Fibroblast of skin of scalp (primary cell): ENCODE results near the gene MANF.
"Not testable (repeated sequence)": the region's sequence is repeated elsewhere in the genome, so short reads cannot be mapped to it uniquely, and the experiment has no call there.

Experiments
- DNase-seq: peaks from one replicate; pipeline ENCODE4 v3.0.0-alpha.2; 2013

MANF gene

DNA sequence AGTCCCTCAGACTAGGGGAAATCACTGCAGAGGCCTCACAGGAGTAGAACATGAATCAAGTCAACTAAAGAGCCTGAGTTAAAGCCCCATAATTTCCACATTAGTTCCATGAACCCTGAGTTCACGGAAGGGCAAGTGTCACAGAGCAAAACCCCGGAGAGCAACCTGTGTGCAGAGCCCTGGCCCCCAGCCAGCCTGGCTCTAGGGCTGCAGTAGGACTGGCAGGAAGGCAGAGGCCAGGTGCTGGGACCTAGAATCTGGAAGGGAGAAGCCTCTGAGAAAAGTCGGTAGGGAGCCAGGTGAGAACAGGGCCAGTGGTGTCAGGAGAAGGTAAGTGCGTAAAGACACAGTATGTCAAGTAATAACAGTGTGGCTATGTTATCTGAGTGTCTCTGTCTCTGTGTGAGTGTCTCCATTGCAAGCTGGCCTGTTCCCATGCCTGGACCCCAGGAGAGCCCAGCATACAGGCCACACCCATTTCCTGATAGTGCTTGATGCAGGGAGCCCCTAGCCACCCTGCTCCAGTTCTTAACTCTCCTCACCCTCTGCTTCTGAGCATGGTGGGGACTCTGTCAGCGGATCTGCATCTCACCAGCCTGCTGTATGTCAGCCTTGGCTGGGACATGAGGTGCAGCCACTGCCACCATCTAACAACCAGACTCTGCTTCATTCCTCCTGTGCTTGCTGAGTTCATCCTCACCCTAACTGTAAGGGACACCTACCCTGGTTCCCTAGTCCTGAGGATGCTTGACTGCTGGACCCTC, 11.3 kb upstream of the MANF start:
- DNase-seq: no peak

DNA sequence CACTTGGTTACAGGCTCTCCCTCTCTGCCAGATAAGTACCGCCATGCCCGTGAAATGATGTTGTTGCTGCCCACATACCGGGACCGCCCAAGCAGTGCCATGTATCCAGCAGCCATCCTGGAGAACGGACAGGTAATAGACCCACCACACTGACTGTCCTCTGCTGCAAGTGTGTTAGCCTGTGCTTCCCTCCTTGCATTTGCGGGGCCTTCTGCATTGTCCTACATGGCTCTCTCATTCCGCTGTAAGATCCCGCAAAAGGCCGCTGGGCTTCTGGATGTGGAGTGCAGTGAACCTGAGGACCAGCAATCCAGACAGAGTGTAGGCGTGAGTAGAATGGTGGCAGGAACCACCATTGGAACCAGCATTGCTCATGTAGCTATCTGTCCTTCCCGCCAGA, 10.6 kb upstream of the MANF start:
- DNase-seq: no peak

DNA sequence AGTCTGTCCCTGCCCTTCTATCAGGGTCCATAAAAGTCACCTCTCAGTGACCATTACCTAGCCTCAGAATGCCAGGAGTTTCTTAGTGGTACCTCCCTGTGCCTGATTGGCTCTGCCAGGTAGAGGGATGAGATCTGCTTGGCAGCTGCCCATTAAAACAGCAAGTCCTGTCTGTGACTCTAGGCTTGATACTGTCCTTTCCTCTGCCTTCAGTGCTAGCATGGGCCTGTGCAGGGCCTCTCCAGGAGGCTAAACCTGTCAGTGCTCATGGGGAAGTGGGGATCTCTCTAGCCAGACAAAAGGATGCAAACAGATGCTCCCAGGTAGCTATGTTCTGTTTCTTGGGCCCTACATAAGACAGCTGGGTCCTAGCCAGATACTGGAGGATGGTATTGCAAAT, 10.0 kb upstream of the MANF start:
- DNase-seq: no peak

DNA sequence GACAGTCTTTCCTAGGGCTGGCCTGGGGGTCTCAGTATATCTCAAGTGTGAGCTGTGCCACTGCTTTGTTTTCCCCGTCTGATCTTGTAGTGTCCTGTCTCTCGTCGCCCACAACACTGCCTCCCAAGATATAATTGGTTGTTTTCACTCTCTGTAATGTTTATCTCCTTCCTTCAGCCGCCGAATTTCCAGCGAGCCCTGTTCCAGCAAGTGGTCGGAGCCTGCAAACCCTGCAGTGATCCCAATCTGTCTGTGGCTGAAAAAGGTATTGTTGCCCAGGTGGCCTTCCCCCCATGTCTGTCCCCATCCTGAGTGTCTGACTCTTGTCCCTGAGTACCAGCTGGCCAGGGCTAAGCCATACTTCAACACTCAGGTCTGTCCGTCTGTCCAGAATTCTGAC, 9.5 kb upstream of the MANF start:
- DNase-seq: no peak

DNA sequence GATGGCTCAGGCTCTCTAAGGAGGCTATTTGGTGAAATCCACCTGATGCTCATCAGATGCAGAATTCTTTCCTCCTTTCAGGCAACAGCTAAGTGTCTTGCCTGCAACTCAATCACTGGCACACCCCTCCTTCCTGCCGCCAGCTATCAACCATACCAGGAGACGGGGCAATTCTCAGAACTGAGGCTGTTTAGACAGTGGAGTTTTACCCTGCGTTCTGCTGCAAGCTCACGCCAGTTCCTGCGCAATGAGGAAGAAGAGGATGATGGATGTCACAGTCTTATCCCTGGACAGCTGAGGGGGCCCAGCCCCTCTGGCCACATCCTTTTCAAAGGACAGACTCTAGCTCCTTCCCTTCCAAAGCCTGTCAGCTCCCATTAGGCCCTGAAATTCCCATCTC, 7.0 kb upstream of the MANF start:
- no peak for DNase-seq

DNA sequence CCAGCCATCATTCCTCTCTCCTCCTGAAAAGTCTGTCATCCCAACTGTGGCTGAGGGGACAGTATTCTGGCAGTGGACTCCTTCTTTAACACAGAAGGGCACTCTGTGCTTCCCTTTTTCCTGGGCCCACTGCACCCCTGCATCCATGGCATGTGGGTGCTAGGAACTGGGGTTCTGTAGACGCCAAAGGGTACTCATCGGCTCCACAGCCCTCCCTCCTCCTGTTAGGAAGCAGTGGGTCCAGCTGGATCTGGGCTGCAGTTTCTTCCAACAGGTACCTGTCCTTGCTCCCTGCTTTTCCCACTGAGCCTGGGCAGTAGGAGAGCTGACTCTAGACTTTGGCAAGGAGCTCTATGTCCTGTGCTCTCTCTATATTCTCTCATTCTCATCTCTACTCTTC, 6.4 kb upstream of the MANF start:
- no peak for DNase-seq

DNA sequence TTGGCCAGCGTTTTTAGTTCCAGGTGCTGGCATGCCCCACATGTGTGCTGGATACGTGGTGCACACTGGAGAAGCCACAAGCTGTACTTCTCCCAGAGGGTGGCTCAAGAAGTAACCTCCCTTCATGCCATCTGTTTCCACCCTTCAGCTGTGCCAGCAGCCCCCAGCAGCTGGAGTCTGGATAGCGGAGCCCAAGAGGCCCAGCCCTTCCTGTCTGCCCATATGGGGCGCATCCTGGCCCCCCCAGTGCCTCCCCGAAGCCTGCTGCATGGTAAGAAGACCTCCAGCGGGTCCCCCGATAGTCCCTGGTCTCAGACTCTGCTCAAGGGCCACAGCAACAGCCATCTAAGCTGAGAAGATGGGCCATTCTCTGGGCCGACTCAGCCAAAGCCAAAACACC, 5.8 kb upstream of the MANF start:
- no peak for DNase-seq

DNA sequence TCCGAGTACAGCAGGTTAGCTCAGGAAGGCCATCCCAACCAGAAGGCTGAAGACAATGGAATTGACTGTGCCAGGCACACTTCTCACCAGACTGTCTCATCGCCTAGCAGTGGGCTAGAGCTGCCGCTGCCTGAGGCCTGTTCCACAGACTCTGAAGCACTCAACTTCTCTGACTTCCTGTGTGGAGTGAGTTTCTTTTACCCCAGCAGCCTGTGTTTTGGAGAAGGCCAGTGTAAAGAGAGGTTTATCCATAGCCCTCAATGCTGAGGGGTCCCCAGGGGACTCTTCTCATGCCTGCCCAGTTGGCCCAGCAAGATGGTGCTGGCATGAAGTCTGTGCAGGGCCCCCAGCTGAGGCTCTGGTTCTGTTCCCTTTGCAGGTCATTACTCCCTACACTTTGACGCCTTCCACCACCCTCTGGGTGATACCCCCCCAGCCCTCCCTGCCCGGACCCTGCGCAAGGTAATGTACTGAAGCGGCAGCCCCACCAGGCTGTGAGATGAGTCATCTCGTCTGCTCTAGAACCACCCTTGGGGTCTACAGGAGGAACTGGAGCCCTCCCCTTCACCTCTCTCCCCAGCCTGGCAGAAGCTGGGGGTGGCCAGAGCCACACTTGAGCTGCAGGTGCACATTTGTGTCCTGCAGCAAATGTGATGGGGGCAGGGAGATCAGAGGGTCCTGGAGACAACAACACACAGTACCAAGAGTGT, 5.2 kb upstream of the MANF start:
- no peak for DNase-seq

DNA sequence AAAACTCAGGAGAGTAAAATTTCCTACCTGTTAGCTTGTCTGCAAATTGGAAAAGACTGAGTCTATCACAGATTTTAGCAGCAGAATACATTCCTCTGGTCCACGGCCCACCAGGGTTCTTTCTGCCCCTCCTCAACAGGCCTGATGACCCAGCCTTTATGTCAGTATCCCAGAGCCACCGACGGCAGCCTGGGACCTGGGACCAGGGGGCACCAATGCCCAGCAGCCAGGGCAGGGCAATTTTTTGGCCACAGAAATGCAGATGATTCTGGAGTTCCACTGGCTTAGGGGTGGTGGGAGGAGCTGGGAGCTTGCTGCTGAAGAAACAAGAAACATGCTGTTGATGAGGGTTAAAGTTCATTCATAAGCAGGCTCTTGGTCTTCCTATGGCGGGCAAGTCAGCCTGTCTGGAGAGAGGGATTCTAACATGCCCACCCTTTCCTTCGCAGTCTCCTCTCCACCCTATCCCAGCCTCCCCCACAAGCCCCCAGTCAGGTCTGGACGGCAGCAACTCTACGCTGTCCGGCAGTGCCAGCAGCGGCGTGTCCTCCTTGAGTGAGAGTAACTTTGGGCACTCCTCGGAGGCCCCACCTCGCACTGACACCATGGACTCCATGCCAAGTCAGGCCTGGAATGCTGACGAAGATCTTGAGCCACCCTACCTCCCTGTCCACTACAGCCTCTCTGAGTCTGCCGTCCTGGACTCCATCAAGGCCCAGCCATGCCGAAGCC, 4.3 kb upstream of the MANF start:
- DNase-seq: no peak

DNA sequence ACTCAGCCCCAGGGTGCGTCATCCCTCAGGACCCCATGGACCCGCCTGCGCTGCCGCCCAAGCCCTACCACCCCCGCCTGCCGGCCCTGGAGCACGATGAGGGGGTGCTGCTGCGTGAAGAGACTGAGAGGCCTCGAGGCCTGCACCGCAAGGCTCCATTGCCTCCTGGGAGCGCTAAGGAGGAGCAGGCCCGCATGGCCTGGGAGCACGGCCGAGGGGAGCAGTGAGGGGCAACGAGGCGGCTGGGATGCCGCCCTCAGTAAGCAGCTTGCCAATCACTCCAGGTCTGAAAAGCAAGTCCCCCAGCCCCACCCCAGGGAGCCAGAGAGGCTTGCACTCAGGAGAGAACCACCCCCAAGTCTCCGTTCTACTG, 3.8 kb upstream of the MANF start:
- no peak for DNase-seq

DNA sequence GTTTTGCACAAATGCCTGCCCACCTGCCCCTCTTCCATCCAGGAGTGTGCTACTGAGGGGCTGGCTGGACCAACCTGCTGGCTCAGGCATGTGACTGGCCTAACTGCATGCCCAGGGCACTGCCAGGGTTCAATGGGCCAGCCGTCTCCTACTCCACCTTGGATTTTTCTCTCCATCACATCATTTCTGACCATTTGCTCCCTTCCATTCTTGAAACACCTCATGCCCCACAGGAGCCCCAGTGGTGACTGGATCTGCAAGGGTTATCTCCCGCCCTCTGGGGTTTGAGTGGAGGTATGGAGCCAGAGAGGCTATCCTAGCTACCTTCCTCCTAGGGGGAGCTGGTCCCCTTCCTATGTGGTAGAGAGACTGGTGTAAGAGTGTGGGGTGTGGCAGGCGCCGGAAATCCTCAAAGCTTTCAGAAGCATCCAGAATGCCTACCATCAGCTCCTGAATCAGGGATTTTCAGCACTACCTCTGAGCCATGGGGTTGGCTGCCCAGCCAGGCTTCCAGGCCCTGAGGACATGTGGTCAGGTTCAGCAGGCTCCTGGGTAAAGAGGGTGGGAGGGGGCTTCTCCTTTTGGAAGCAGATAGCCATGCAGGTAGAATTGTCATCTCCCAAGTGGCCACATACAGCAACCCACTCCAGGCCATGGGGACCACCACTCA, 2.9 kb upstream of the MANF start:
- no peak for DNase-seq

DNA sequence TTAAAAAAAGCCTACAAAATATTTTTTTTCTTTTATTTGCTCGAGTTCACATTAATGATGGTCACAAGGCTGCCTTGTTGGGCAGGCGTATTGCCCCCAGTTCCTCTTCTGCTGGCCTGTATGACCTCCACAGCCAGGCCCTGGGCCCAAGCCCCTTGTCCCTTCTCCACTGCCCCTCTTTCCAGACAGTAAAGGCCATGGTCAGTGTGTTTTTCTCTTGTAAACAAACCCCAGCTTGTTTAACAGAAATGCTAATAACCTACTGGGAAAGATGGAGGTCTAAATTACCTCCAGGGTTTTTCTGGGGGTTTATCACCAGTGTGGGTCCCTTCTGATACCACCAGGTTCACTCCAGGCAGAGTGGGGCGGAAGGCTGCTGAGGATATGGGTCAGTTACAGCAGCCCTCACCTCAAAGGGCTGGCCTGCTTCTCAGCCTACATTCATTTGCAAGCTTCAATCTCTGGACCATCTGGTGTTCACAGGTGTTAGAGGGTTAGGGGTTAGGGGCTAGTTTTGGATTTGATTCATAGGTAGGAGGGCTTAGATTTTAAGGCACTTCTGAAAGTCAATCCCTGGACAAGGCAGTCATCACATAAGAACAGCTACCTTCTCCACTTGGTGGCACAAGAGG, 2.0 kb upstream of the MANF start:
- DNase-seq: no peak

DNA sequence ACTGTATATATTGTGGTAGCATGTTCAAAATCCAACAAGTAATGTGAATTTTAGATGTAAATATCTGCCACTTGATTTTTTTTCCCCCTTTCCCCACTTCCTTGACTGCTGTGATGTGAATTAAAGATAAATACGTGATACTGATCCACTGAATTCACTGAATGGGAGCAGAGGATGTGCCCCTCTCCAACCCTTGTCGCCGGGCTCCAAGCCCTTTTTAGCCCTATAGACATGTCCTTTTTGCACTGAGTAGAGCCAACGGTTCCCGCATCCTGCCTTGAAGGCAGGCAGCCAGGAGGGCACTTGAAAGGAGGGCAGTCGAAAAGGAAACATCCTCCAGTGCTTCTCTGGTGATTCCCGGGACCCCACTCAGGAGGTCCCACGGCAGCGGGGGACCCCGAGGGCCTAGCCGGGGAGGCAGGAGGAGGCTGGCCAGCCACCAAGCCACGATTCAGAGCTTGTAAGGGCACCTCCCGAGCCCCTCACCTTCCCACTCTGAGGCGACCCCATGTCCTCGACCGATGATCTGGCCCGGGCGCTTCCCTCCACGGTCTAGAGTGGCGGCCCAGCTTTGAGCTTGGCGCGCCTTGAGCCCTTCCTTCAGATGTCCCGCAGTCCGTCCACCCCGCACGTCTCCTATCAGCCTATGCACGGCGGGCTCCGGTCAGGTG, 901 bp upstream of the MANF start:
- peak; percentile 10 for DNase-seq

DNA sequence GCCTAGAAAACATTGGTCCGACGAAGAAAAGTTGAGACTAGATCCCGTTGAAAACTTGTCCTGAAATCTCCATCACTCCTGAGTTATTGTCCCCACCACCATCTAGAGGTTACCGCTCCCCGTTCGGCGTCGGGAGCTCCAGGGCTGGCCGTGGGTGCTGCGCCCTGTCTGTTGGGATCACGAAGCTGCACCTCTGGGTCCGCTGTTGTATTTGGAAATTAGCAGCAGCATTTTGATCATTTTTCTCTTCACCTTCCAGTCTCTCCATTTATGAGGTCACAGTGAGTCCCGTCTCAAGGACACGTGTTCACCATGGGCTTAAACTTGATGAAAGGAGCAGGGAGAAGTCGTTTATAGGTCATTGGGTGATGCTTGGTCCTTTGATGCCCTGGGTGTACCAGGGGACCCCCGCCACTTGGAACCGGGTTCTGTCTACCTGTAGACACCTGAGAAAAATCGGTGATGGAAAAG, 565 bp downstream of the MANF start:
- DNase-seq: no peak

DNA sequence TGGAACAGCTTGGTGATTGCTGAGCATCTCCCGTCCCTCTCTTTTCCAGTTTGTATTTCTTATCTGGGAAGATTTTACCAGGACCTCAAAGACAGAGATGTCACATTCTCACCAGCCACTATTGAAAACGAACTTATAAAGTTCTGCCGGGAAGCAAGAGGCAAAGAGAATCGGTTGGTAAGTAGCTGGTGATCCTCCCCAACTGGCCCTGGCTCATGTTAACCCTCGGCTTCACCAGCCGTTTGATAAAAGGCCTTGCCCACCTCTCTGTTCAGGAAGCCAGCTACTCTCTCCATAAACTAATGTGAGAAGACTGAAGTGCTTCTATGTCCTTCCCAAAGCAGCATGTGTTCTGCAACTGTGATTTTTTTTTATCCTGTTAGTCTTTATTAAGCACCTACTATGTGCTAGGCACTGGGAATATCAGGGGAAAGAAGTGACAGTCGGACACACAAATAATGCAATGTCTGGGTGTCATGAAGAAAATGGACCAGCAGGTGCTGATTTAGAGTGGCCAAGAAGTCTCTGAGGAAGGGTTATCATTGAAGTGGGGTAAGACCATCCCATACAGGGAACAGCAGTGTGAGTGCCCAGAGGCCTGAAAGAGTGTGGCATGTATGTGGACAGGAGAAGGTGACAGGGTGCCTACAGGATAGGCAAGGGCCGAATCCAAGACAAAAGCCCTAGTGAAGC, 1.2 kb downstream of the MANF start:
- DNase-seq: no peak

DNA sequence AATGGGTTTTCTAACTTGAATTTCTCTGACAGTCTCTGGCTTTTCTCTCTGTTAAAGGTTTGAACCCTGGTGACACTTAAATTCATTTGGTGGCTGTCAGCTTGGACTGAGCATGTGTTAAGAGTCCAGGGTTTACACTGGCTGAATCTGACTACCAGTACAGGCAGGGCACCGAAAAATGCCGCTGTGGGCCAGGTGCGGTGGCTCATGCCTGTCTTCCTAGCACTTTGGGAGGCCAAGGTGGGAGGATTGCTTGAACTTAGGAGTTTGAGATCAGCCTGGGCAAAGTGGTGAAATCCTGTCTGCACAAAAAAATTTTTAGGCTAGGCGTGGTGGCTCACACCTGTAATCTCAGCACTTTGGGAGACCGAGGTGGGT, 1.8 kb downstream of the MANF start:
- DNase-seq: no peak

DNA sequence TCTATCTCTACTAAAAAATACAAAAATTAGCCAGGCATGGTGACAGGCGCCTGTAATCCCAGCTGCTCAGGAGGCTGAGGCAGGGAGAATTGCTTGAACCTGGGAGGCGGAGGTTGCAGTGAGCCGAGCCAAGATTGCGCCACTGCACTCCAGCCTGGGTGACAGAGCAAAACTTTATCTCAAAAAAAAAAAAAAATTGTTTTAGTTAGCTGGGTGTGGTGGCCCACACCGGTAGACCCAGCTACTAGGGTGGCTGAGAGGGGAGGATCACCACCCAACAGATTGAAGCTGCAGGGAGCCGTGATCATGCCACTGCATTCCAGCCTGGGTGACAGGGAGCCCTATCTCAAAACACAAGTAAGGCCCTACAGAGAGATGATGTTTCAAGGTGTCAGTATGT, 2.2 kb downstream of the MANF start:
- not testable (repeated sequence) for DNase-seq

DNA sequence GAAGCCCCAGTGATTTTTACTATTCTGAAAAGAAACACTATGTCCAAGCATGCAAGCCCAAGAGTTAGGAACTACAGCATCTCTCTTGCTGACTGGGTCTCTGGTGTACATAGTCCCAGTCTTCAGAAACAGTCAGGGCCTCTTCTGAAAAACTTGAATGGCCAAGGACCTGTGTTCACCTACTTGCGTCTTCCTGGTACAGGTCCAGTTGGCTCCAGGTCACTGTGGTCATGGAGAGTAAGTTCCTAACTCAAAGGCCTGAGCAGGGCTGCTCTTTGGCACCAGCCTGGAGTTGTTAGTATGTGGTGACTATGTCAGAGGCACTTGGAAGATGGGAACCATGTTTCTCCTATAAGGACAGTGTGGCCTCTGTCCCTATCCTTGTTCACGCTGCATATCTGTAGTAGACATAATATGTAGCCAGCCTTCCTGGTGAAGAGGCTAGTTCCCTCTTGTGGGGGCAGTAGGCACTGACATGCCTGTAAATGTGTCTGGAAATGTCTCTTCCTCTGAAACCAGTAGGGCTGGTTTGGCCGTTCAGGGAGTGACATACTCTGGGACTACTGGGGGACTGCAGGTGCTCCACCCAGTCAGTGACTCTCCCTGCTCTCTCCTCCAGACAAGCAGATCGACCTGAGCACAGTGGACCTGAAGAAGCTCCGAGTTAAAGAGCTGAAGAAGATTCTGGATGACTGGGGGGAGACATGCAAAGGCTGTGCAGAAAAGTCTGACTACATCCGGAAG, 3.4 kb downstream of the MANF start:
- peak; percentile 19 for DNase-seq

DNA sequence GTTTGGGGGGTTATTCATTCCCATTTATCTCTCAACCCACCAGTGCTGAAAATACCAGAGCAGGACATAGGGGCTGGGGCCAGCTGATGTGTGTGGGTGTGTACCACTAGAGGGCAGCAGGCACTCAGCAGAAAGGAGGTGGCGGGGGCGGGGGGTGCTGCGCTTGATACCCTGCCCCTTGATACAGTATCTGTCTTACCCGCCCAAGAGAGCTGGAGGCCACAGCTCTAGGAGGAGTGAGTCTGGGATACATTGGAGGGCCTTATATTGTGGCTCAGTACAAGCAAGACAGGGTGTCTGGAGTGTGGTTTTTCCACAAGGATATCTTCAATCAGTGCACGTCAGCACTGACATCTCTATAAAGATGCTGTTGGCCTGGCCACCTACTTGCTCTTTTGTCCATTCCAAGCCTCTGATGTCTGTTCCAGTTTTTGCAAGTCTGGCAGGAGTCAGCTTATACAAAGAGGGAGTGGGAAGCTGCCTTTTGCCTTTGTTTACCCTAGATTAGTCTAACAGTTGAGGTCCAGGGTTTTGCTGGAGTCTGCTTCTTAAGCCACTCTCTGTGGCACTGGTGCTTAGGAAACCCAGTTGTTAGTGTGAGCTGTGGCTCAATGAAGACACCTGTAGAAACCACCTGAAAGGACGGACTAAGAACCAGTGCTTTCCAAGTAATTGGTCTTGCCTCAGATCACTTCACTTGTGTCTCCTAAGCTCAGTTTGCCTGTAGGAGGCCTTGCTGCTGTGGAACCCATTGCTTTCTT, 4.5 kb downstream of the MANF start:
- DNase-seq: peak; percentile 53
